Measurements from ENCODE around the gene PI4KA. TPM values are rescaled to one million over a fixed set of nuclear protein-coding genes. Genes with fewer than 3 reads are reported as not detected.

The PI4KA gene
- total and polyA plus RNA-seq, 10 donors, result 29.8 to 143 (median 108) TPM

DNA sequence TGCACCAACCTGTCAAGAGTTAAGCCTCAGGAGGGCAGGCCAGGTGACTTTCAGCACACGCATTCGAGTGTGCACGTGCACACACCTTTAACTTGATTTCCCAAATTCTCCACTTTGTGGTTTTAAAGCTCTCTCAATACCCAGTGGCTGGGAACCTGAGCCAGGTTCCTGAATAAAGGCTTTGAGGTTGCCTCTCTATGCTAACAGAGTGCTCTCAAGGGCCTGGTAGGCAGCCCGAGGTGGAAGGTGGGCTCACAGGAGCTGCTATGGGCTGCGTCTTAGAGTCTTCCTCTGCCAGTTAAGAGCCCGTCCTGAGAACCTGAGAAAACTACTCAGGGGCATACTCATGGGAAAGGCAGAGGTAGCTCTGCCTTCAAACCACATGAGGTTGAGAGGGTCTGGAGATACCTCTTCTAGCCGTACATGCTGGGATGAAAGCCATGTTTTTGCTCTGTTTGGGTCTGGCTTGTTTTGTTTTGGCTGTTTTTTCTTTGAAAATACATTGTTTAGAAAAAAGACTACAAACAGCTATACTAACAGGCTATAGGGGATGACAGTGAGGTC lies 96.3 kb downstream of the PI4KA start:
- WGBS, 5 donors, result 88 to 96% (median 94%) methylated on average over 7 of the region's 7 CpGs
- H3K9me3 ChIP-seq, result no peaks in the 10 kb centered on the region
- peaks cover 10 to 100% (median 67%) of the 10 kb centered on the region in 6 donors for H3K36me3 ChIP-seq
- intact Hi-C loops (cut with DNase I; ENCODE audit: low total_unique reads), result no loop called here
- H3K4me1 ChIP-seq, result no peaks in the 10 kb centered on the region
- H3K4me3 ChIP-seq, result no peak overlapping the region
- DNase-seq, result no peak
- H3K27me3 ChIP-seq (replicated peaks in 1 of 7), result no peaks in the 10 kb centered on the region
- TF ChIP-seq POLR2A (IDR thresholded peaks at IDR 0.05) (no peak), POLR2AphosphoS5 (IDR thresholded peaks at IDR 0.05) (no peak), CTCF (IDR thresholded peaks at IDR 0.05 in 8 of 11, conservative IDR thresholded peaks at IDR 0.05 in 3 of 11) (no peak)
- H3K27ac ChIP-seq, result no peak overlapping the region

DNA sequence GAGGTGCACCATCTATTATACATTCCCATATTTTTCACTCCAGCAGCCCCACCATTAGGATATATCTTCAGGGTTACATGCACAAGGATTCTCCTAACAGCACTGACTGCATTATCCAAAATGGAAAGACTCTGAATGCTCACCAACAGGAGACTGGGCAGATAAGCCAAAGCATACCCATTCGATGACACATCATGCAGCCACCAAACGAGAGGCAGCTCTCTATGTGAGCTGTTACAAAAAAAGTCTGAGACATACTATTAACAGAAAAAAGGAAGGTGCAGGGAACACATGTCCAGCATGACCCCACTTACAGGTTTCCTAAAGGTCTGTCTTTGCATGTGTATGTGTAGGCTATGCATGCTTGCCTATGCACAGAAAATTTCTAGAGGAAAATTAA lies 97.1 kb downstream of the PI4KA start:
- H3K4me1 ChIP-seq, result no peaks in the 10 kb centered on the region
- WGBS, 5 donors, result 83 to 93% (median 91%) methylated on average over 2 of the region's 2 CpGs
- DNase-seq, result no peak
- no peaks in the 10 kb centered on the region for H3K9me3 ChIP-seq
- H3K27ac ChIP-seq, result no peak overlapping the region
- intact Hi-C loops (cut with DNase I; ENCODE audit: low total_unique reads), result no loop called here
- no peak for TF ChIP-seq POLR2A (IDR thresholded peaks at IDR 0.05)
- TF ChIP-seq CTCF (IDR thresholded peaks at IDR 0.05 in 8 of 11, conservative IDR thresholded peaks at IDR 0.05 in 3 of 11), result no peak
- TF ChIP-seq POLR2AphosphoS5 (IDR thresholded peaks at IDR 0.05), result no peak
- H3K36me3 ChIP-seq, result peaks cover 10 to 100% (median 70%) of the 10 kb centered on the region in 6 donors
- no peaks in the 10 kb centered on the region for H3K27me3 ChIP-seq (replicated peaks in 1 of 7)
- H3K4me3 ChIP-seq, result no peak overlapping the region

GRCh38 chr22:20760084-20760483 lies 98.5 kb downstream of the PI4KA start:
- 94 to 100% (median 98%) methylated on average over 2 of the region's 2 CpGs for WGBS, 5 donors

GRCh38 chr22:20758688-20759087 lies 99.9 kb downstream of the PI4KA start:
- Histone ChIP-seq H3K27me3 (replicated peaks in 1 of 7) (no peaks in the 10 kb centered on the region), H3K4me1 (no peaks in the 10 kb centered on the region), H3K4me3 (no peak overlapping the region), H3K9me3 (no peaks in the 10 kb centered on the region), H3K36me3 (peaks cover 3 to 100% (median 47%) of the 10 kb centered on the region in 6 donors), H3K27ac (no peak overlapping the region)
- DNase-seq, result no peak
- 95 to 100% (median 100%) methylated on average over 2 of the region's 2 CpGs for WGBS, 5 donors
- intact Hi-C loops (cut with DNase I; ENCODE audit: low total_unique reads), result no loop called here
- no peak for TF ChIP-seq CTCF (IDR thresholded peaks at IDR 0.05 in 8 of 11, conservative IDR thresholded peaks at IDR 0.05 in 3 of 11)

More at GRCh38 chr22:20760084-20760483, 98.5 kb downstream of the PI4KA start:
- intact Hi-C loops (cut with DNase I; ENCODE audit: low total_unique reads), result no loop called here
- Histone ChIP-seq H3K4me3 (no peak overlapping the region), H3K4me1 (no peaks in the 10 kb centered on the region), H3K27ac (no peak overlapping the region), H3K27me3 (replicated peaks in 1 of 7) (no peaks in the 10 kb centered on the region), H3K9me3 (no peaks in the 10 kb centered on the region), H3K36me3 (peaks cover 10 to 100% (median 61%) of the 10 kb centered on the region in 6 donors)
- TF ChIP-seq POLR2AphosphoS5 (IDR thresholded peaks at IDR 0.05) (no peak), POLR2A (IDR thresholded peaks at IDR 0.05) (no peak), CTCF (IDR thresholded peaks at IDR 0.05 in 8 of 11, conservative IDR thresholded peaks at IDR 0.05 in 3 of 11) (no peak)
- no peak for DNase-seq

Measured in spleen (tissue), 11 donors.